Measurements from ENCODE around the gene TRIOBP. TPM values are rescaled to one million over a fixed set of nuclear protein-coding genes. Genes with fewer than 3 reads are reported as not detected.

TRIOBP gene
- total and polyA plus RNA-seq, 2 of the 13 experiments (the other 11 are each of a cell fraction or from before 2014, with no cell fraction given) = 6.1 to 15.4 TPM

- TF ChIP-seq IRF9 (CRISPR knock-in tag; IDR thresholded peaks at IDR 0.05; ENCODE audit: borderline replicate concordance) (peak; percentile 41; the same call in 1 of the 2 replicates), MIER2 (CRISPR knock-in tag; IDR thresholded peaks at IDR 0.05) (no peak), ZNF546 (CRISPR knock-in tag; conservative IDR thresholded peaks at IDR 0.05) (no peak), GLI4 (CRISPR knock-in tag; IDR thresholded peaks at IDR 0.05; ENCODE audit: borderline replicate concordance) (no peak), HOMEZ (CRISPR knock-in tag; IDR thresholded peaks at IDR 0.05; ENCODE audit: low read depth) (no peak), ZNF577 (CRISPR knock-in tag; IDR thresholded peaks at IDR 0.05; ENCODE audit: borderline replicate concordance, low read depth) (no peak), RARG (CRISPR knock-in tag; IDR thresholded peaks at IDR 0.05; ENCODE audit: low read depth) (no peak), SP1 (IDR thresholded peaks at IDR 0.05) (no peak), SP1 (CRISPR knock-in tag; IDR thresholded peaks at IDR 0.05) (no peak; the same call in 1 of the 2 replicates), HDAC6 (IDR thresholded peaks at IDR 0.05; ENCODE audit: low read depth, low read length) (no peak), TCF12 (IDR thresholded peaks at IDR 0.05) (no peak), TCF12 (CRISPR knock-in tag; IDR thresholded peaks at IDR 0.05) (no peak), ZNF274 (CRISPR knock-in tag; IDR thresholded peaks at IDR 0.05) (no peak), CEBPB (IDR thresholded peaks at IDR 0.05; ENCODE audit: borderline replicate concordance, low read depth, low read length) (peak; percentile 70; the same call in 1 of the 2 replicates), MBD4 (IDR thresholded peaks at IDR 0.05; ENCODE audit: borderline replicate concordance, low read length) (no peak), ZNF709 (CRISPR knock-in tag; IDR thresholded peaks at IDR 0.05) (no peak), TAF15 (IDR thresholded peaks at IDR 0.05; ENCODE audit: low read depth, low read length, poor library complexity, severe bottlenecking) (no peak), FOXC1 (CRISPR knock-in tag; IDR thresholded peaks at IDR 0.05; ENCODE audit: borderline replicate concordance) (peak; percentile 63; the same call in 1 of the 2 replicates), KDM1A (CRISPR knock-in tag; IDR thresholded peaks at IDR 0.05) (no peak), ZC3H4 (CRISPR knock-in tag; IDR thresholded peaks at IDR 0.05; ENCODE audit: borderline replicate concordance) (no peak), KDM2A (CRISPR knock-in tag; IDR thresholded peaks at IDR 0.05; ENCODE audit: borderline replicate concordance, low read depth) (peak; percentile 55), SRSF9 (IDR thresholded peaks at IDR 0.05; ENCODE audit: borderline replicate concordance, insufficient read depth, low read depth, low read length, poor library complexity, severe bottlenecking) (no peak), ZNF446 (CRISPR knock-in tag; IDR thresholded peaks at IDR 0.05) (no peak; the same call in 1 of the 2 replicates), THAP11 (CRISPR knock-in tag; IDR thresholded peaks at IDR 0.05) (peak; percentile 97), CTCF (CRISPR knock-in tag; IDR thresholded peaks at IDR 0.05) (peak; percentile 40), SALL2 (CRISPR knock-in tag; IDR thresholded peaks at IDR 0.05) (no peak; the same call in 1 of the 2 replicates), HNRNPK (IDR thresholded peaks at IDR 0.05; ENCODE audit: low read depth, low read length, poor library complexity, severe bottlenecking) (peak; percentile 88)
Measured at GRCh38 chr22:37802310-37803194, 105.7 kb downstream of the TRIOBP start (continued).
